SHP77 (cell line): Measurements from ENCODE around the gene NFKBIL1.

Experiments
- DNase-seq, 2 experiments: peaks; one replicate each; lab custom pipeline; 2025; lab: John Stamatoyannopoulos, UW

Gene NFKBIL1

DNA sequence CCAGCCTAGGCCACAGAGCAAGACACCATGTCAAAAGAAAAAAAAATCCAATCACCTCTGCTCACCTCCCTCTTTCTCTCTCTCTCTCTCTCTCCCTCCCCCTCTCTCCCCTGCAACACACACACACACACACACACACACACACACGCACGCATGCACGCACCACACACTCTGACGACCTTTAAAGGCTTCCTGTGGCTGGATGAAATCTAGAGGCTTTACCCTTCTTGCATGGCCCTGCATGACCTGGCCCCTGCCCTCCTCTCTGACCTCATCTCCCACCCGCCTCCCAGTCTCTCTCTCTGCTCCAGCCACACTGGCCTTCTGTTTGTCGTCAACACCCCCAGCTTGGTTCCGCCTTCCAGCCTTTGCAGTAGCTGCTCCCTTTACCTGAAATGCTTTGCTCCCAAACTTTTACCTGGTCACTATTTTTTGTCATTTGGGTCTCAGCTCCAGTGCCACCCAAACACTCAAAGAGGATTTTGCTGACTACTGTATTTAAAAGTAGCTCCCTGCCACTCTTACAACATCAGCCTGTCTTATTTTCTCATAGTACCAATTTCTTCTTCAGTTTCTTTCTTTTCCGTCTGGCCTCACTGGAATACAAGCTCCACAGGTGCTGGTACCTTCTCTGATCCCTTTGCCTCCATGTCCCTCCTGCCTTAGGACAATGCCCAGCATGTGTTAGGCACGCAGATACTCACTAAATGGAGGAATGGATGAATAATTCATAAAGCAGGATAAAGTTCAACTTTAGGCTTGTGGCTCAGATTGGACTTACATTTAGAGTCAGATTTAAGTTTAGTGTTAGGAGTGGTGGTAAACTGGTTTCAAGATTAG, 20.3 kb downstream of the NFKBIL1 start:
- DNase-seq, result no peak

DNA sequence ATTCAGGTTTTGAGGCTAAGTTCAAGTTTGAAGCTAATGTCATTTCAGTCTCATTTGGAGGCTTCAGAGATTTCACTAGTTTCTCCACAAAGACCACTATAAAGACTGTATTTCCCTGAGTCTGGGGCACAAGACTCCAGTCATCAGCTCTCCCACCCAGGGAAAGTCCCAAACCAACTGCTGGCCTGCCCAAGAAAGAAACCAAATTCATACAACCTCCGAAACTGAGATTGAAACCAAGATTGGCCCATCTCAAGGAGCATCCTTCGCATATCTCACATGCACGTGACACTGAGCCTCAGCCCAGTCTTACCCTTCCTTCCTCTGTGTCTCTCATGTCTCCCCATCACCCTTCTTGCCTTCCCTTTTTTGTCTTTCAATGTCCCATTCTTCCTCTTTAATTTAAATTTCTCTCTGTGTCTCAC, 21.1 kb downstream of the NFKBIL1 start:
- DNase-seq, result no peak

DNA sequence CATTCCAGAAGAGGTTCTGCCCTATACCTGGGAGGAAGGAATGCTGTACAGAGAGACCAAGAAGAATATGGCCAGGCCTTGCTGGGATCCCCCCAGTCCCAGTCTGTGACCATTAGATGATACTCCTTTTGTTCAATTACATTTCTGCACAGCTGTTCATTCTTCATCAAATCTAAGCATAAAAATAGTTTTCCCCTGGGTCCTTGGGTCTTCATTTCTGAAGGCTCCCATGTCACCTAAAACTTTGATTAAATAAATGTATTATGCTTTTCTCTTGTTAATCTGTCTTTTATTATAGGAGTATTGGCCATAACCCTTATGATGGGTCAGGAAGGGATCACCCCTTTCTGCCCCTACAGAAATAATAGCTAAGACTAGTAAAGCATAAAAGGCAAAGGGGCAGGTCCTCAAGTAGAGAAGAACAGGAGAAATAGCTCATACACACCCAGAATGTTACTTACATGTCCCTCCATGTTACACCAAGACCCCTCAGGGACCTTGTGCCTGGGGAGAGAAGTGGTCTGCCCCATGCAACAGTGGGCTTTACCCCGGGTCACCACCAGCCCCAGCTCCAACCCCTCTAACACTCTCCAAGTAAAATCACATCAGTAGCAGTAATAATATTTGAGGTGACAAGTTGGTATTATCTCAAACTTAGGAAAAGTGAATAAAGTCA, 22.6 kb downstream of the NFKBIL1 start:
- DNase-seq, result no peak

DNA sequence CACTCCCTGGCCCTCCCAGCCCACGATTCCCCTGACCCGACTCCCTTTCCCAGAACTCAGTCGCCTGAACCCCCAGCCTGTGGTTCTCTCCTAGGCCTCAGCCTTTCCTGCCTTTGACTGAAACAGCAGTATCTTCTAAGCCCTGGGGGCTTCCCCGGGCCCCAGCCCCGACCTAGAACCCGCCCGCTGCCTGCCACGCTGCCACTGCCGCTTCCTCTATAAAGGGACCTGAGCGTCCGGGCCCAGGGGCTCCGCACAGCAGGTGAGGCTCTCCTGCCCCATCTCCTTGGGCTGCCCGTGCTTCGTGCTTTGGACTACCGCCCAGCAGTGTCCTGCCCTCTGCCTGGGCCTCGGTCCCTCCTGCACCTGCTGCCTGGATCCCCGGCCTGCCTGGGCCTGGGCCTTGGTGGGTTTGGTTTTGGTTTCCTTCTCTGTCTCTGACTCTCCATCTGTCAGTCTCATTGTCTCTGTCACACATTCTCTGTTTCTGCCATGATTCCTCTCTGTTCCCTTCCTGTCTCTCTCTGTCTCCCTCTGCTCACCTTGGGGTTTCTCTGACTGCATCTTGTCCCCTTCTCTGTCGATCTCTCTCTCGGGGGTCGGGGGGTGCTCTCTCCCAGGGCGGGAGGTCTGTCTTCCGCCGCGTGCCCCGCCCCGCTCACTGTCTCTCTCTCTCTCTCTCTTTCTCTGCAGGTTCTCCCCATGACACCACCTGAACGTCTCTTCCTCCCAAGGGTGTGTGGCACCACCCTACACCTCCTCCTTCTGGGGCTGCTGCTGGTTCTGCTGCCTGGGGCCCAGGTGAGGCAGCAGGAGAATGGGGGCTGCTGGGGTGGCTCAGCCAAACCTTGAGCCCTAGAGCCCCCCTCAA, 24.9 kb downstream of the NFKBIL1 start, which contains the start of gene LTA:
TSS of gene LTA (plus strand) at position 249 of the 871 bp plus-strand sequence. CDS start at position 703, 454 bp downstream.
- no peak for DNase-seq

DNA sequence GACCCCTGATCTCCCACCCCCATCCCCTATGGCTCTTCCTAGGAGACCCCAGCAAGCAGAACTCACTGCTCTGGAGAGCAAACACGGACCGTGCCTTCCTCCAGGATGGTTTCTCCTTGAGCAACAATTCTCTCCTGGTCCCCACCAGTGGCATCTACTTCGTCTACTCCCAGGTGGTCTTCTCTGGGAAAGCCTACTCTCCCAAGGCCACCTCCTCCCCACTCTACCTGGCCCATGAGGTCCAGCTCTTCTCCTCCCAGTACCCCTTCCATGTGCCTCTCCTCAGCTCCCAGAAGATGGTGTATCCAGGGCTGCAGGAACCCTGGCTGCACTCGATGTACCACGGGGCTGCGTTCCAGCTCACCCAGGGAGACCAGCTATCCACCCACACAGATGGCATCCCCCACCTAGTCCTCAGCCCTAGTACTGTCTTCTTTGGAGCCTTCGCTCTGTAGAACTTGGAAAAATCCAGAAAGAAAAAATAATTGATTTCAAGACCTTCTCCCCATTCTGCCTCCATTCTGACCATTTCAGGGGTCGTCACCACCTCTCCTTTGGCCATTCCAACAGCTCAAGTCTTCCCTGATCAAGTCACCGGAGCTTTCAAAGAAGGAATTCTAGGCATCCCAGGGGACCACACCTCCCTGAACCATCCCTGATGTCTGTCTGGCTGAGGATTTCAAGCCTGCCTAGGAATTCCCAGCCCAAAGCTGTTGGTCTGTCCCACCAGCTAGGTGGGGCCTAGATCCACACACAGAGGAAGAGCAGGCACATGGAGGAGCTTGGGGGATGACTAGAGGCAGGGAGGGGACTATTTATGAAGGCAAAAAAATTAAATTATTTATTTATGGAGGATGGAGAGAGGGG, 26.1 kb downstream of the NFKBIL1 start:
- no peak for DNase-seq

DNA sequence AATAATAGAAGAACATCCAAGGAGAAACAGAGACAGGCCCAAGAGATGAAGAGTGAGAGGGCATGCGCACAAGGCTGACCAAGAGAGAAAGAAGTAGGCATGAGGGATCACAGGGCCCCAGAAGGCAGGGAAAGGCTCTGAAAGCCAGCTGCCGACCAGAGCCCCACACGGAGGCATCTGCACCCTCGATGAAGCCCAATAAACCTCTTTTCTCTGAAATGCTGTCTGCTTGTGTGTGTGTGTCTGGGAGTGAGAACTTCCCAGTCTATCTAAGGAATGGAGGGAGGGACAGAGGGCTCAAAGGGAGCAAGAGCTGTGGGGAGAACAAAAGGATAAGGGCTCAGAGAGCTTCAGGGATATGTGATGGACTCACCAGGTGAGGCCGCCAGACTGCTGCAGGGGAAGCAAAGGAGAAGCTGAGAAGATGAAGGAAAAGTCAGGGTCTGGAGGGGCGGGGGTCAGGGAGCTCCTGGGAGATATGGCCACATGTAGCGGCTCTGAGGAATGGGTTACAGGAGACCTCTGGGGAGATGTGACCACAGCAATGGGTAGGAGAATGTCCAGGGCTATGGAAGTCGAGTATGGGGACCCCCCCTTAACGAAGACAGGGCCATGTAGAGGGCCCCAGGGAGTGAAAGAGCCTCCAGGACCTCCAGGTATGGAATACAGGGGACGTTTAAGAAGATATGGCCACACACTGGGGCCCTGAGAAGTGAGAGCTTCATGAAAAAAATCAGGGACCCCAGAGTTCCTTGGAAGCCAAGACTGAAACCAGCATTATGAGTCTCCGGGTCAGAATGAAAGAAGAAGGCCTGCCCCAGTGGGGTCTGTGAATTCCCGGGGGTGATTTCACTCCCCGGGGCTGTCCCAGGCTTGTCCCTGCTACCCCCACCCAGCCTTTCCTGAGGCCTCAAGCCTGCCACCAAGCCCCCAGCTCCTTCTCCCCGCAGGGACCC, 27.0 kb downstream of the NFKBIL1 start:
- no peak for DNase-seq

DNA sequence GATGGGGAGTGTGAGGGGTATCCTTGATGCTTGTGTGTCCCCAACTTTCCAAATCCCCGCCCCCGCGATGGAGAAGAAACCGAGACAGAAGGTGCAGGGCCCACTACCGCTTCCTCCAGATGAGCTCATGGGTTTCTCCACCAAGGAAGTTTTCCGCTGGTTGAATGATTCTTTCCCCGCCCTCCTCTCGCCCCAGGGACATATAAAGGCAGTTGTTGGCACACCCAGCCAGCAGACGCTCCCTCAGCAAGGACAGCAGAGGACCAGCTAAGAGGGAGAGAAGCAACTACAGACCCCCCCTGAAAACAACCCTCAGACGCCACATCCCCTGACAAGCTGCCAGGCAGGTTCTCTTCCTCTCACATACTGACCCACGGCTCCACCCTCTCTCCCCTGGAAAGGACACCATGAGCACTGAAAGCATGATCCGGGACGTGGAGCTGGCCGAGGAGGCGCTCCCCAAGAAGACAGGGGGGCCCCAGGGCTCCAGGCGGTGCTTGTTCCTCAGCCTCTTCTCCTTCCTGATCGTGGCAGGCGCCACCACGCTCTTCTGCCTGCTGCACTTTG, 28.0 kb downstream of the NFKBIL1 start, which contains the start of gene TNF:
TSS of gene TNF (plus strand) at position 231 of the 567 bp plus-strand sequence. CDS start at position 408, 177 bp downstream.
- DNase-seq, result no peak

DNA sequence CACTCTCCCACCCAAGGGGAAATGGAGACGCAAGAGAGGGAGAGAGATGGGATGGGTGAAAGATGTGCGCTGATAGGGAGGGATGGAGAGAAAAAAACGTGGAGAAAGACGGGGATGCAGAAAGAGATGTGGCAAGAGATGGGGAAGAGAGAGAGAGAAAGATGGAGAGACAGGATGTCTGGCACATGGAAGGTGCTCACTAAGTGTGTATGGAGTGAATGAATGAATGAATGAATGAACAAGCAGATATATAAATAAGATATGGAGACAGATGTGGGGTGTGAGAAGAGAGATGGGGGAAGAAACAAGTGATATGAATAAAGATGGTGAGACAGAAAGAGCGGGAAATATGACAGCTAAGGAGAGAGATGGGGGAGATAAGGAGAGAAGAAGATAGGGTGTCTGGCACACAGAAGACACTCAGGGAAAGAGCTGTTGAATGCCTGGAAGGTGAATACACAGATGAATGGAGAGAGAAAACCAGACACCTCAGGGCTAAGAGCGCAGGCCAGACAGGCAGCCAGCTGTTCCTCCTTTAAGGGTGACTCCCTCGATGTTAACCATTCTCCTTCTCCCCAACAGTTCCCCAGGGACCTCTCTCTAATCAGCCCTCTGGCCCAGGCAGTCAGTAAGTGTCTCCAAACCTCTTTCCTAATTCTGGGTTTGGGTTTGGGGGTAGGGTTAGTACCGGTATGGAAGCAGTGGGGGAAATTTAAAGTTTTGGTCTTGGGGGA, 28.7 kb downstream of the NFKBIL1 start:
- no peak for DNase-seq

DNA sequence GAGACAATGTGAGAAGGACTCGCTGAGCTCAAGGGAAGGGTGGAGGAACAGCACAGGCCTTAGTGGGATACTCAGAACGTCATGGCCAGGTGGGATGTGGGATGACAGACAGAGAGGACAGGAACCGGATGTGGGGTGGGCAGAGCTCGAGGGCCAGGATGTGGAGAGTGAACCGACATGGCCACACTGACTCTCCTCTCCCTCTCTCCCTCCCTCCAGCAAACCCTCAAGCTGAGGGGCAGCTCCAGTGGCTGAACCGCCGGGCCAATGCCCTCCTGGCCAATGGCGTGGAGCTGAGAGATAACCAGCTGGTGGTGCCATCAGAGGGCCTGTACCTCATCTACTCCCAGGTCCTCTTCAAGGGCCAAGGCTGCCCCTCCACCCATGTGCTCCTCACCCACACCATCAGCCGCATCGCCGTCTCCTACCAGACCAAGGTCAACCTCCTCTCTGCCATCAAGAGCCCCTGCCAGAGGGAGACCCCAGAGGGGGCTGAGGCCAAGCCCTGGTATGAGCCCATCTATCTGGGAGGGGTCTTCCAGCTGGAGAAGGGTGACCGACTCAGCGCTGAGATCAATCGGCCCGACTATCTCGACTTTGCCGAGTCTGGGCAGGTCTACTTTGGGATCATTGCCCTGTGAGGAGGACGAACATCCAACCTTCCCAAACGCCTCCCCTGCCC, 29.6 kb downstream of the NFKBIL1 start:
- DNase-seq, result no peak

DNA sequence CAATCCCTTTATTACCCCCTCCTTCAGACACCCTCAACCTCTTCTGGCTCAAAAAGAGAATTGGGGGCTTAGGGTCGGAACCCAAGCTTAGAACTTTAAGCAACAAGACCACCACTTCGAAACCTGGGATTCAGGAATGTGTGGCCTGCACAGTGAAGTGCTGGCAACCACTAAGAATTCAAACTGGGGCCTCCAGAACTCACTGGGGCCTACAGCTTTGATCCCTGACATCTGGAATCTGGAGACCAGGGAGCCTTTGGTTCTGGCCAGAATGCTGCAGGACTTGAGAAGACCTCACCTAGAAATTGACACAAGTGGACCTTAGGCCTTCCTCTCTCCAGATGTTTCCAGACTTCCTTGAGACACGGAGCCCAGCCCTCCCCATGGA, 30.2 kb downstream of the NFKBIL1 start:
- DNase-seq, result no peak

DNA sequence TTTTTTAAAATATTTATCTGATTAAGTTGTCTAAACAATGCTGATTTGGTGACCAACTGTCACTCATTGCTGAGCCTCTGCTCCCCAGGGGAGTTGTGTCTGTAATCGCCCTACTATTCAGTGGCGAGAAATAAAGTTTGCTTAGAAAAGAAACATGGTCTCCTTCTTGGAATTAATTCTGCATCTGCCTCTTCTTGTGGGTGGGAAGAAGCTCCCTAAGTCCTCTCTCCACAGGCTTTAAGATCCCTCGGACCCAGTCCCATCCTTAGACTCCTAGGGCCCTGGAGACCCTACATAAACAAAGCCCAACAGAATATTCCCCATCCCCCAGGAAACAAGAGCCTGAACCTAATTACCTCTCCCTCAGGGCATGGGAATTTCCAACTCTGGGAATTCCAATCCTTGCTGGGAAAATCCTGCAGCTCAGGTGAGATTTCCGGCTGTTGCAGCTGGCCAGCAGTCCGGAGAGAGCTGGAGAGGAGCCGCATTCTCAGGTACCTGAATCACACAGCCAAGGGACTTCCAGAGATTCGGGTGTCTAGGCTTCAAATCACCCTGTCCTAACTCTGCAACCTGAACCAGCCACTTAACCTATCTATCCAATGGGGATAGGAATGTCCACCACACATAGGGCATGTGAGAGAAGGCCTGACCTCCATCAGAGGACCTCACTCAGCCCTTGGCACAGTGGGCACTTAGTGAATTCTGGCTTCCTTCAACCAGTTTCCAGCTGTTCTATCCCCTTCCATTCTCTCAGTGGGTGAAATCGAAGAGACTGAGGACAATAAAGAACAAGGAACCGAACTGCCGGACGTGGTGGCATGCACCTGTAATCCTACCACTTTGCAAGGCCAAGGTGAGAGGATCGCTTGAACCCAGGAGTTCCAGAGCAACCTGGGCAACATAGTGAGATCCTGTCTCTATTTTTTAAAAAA, 31.0 kb downstream of the NFKBIL1 start:
- DNase-seq, result no peak

DNA sequence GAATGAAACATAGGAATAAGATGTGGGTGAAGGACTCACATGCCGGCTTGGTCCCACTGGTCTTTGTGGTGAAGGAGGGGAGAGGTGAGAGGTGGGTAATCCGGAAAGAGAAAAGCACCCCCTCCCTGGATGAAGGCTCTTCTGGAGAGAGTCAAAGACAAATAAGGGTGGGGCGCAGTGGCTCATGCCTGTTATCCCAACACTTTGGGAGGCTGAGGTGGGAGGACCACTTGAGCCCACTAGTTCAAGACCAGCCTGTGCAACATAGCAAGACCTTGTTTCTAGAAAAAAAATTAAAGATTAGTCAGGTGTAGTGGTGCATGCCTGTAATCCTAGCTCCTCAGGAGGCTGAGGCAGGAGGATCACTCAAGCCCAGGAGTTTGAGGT, 31.7 kb downstream of the NFKBIL1 start:
- no peak for DNase-seq

DNA sequence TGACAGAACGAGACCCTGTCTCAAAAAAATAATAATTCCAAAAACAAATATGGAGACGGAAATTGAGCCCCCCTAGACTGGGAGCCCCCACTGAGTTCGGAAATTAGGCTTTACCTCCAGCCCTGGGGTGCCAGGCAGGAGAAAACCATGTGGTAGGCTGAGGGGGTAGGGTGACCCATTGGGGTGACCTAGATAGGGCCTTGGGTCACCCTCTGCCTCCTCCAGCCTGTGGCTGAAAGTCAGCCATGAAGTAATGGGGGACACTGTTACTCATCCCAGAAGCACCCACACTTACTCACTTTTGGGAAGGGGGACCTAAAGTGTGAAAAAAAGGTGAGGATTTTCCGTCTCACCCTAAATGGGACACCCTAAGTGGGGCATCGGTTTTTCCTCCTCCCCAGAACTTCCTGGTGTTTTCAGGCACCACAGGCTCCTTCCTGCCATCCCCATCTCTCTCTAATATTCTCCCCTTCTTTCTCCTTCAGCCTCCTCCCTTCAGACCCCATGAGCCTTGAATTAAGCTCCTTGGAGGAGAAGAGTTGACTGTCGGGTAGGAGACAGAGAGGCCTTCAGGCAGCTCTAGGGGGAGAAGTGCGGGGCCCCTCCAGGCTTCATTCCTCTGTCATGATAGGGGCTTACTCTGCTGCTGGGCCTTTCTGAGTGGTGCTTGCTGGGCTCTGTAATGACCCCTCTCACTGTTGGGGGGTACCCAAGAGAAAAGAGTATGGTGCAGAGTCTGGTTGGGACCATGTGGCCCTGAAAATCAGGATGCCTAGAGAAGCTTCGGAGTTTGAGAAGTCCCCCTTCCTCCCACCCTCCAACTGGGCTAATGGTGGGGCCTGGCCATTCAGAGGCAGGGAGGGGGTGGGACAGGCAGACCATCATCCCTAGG, 32.4 kb downstream of the NFKBIL1 start:
- no peak for DNase-seq

DNA sequence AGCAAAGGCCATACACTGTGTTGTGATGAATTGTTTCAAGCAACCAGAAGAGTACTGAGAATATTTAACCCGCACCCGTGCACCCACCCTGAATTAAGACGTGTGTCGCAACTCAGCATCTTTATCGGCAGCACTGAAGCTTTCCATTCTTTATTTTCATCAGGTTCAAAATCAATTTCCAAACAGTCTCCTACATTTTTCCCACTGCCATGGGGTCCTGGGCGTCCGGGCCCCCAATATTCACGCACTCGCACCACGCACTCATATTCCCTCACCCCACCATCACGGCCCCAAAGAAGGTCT, 33.0 kb downstream of the NFKBIL1 start:
- DNase-seq, result no peak

DNA sequence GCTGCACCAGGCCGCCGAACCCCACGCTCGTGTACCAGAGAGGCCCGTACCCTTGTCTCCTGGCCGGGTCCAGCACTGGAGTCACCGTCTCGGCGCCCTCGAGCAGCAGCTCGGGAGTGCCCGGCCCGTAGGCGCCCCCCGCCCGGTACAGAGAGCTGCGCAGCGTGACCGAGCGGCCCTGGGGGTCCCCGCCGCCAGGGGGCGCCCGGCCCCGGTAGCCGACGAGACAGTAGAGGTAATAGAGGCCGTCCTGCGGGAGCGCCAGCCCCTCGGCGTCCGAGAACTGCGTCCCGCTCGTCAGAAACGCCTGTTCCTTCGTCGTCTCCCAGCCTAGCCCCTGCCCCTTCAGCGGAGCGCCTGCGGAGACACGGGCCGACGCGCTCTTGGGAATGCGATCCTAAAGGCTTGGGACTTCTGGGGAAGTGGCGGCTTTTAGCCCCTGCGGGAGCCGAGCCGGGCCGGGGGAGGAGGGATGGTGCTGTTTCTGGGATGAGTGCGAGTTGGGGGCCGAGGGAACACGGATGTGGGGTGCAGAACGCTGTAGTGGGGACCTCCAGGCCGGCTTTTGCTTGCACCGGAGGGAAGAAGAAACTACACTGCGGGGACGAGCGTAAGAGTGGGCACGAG, 33.5 kb downstream of the NFKBIL1 start:
- peak; percentile 30 to 72 for DNase-seq
